GM18502 (cell line): ENCODE results near the gene SAMD4A.
"Not testable (repeated sequence)": the region's sequence is repeated elsewhere in the genome, so short reads cannot be mapped to it uniquely, and the experiment has no call there.

Experiments used
- ATAC-seq: cut with Tn5 transposase; IDR thresholded peaks from one replicate; pipeline ENCODE4 v1.9.1; 2021; ENCODE audit warnings: mild to moderate bottlenecking; ENCODE audit not compliant: unreplicated experiment, poor library complexity

Gene SAMD4A

DNA sequence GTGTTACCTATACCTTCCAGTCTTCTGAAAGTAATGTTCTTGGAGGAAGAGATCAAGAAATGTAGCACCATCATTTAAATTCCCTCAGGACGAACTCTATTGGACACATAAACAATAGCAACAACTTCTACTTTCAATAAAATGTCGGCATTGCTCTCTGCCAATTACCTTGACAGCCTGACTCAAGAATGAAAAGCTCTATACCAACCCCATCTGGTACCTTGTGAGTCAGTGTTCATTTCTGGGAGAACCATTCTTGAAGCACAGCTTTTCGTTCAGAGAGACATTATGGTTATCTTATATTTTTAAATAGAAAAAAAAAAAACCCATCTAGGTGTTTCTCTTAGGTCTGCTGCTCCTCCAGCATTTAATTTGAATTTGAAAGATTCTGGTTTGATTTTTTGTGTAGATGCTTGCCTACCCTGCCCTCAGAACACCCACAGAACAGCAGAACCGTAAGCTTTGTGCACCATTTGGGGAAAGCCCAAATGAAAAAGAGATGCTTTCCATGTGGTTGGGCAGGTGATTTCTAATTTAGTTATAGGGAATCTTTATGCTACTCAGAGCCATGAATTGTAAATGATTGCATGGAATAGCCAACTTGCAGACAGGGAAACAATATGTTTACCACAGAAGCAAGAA is 156.0 kb downstream of the SAMD4A start:
- ATAC-seq = no peak

DNA sequence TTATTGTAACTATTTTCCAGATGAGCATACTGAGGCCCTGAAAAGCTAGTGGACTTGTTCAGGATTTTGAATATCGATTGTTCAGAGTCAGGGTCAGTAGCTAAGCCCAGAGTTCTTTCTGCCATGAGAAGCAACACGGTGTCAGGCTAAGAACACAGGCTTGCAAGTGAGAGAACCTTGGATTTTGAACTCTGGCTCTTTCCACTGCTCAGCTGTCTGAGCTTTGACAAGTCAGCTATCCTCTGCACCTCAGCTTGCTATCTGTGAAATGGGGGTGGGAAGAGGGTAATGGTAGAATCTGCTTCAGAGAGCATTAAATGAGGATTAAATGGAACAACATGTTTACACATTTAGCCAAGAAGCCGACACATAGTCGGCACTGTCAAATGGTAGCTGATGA is 157.2 kb downstream of the SAMD4A start:
- ATAC-seq = no peak

DNA sequence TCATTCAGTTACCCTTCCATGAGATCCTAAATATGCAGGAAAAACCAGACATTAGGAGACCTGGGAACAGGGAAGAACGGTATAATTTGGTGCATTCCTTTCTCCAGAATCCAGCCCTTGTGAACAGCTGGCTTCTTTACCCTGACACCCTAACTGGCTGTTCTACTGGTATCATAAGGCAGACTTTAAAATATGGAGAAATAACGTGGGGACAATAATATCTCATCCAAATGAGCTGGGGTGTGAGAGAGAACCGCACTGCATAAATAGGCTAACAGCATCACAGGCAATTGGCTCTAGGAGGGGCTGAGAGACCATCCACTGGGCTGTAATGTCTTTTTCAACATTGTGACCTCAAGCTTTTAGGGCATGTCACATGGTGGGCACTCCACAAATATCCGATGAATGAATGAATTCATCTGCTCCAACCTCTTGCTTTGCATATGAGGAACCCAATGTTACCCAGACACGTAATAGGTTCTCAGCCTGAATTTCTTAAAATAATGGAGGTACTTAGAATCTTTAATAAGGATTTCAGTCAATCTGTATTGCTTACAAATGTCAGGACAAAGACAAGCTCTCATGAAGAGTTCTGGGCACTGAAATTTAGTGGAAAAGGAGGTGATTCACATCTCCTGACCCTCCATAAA is 157.9 kb downstream of the SAMD4A start:
- ATAC-seq = no peak

DNA sequence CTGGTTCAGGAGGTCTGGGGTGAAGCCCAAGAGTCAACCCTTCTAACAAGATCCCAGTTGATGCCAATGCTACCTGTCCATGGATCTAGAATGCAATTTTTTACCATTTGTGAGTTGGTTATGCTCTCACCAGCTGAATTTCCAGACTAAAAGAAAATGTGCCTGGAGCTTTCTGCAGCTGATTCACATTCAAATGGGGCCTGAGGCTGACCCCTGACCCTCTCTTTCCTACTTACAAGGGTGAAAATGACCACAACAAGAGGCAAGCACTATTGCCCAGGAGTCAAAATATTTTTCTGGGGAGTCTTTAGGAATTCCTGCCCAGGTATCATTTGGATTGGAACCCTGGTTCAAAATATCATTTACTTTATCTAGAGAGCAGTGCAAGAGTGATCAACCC is 159.1 kb downstream of the SAMD4A start:
- no peak for ATAC-seq

DNA sequence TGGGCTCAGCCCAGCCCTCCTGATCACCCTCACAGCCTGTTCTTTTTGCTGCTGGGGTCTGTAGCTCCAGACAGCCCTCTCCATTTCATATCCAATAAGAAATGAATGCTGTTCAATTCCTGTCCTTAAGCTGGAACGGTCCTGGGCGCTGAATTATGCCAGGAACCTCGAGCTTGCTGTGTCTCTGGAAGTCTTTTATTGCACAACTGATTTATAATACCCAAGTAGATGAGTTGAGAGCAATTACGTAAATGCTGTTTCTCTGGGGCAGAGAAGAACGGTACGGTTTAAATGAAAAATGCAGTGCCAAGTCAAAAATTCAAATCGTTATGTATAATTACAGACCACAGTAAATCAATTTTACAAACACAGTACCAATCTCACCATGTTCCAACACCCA is 161.0 kb downstream of the SAMD4A start:
- ATAC-seq = no peak

DNA sequence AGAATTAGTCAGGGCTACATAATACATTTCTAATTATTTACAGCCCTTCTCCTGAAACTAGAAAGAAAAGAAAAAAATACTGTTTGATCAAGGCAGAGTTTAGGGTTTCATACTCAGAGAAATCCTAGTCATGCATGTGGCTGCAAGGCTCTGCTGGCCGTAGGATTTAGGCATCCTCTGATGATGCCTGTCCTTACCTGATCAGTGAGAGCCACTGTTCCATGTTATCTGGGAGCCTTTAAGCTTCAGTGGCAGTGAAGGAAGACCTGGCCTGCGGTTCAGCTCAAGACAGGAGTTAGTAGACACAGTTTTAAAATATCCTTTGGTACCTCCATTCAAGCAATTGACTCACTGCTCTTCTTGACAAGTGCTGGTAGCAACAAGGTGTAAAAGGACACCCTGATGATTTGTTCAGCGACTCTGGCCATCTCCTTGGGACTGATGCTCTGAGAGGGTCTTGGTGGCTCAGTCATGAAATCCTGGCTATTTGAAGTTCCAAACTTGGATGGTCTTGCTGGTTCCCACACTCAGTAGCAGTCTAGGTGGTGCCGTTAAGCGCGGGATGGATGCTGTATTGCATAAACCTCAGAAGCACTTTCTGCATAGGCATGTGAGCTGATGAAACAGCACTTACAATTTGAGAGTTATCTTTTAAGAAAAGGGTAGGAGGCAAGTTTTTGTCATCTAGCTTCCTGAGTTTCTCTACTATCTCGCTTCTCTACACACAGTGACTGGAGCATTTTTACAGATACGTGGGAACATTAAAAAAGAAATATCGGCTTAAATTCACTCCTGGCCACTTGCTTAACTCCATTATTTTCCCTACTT is 162.0 kb downstream of the SAMD4A start:
- no peak for ATAC-seq

DNA sequence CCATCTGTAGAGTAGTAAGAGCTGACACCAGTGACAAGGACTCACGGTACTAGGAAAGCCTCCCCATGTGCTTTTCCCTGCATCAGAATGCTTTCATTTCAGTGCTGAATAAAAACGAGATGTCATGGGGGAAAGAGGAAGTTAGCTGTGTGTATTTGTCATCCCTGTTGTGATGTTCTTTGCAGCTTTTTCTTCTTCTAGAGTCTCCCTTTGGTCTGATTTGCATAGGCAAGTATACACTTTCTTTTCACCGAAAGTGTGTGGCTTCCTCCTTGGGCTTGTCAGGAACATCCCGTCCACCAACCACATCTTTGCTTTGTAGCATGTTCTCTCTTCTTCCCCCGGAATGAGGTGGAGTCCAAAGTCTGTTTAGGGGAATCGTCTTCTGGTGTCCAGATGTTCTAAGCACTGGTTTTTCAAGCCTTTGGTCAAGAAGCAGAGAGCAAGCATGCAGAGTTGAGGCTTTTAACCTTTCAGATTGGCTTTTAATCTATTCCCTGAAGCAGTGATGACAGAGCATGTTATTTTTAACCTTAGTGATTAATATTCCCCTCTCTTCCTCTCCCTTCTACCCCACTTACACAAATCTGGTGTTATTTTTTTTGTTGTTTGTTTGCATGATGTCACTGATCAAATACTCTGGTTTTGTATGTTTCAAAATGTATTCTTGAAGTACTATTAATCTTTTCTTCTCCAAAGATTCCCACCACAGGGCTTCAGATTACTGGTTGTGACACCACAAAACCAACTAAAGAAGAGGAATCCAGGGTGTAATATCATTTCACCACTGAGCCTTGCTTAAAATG is 163.4 kb downstream of the SAMD4A start:
- ATAC-seq = peak; percentile 98

DNA sequence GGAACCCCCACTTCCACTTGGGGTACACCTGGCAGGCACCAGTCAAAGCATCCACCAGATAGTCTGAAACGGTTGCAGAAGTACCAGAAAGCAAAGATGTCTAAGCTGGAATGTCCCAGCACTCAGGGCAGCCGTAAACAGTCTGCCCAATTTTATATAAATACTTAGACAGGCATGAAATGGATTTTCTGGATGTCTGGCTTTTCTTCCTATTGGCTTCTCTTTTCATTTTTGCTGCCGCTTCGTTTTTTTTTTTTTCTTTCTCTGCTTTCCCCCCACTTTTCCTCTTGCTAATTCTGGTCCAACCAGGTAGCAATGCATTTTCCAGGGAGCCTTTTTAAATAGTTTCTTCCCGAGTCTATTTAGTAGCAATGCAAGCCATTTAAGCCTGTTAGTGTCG is 168.0 kb downstream of the SAMD4A start:
- no peak for ATAC-seq

DNA sequence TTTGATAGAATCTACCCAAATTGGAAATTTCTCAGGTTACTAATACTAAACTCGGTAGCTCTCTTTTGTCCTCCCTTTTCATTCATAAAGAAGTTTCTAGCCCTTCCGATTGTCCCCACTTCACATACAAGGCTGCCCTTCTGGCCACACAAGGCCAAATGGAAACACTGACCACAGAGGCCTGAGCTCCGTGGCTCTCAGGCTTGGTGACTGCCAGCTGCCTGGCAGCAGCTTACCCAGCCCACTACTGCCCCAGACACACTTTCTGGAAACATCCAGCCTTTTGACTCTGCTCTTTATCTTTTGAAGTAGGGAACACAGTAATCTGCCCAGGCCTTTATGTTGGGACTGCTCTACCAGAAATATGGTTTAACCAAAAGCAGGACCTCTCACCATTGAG is 168.5 kb downstream of the SAMD4A start:
- ATAC-seq = no peak

DNA sequence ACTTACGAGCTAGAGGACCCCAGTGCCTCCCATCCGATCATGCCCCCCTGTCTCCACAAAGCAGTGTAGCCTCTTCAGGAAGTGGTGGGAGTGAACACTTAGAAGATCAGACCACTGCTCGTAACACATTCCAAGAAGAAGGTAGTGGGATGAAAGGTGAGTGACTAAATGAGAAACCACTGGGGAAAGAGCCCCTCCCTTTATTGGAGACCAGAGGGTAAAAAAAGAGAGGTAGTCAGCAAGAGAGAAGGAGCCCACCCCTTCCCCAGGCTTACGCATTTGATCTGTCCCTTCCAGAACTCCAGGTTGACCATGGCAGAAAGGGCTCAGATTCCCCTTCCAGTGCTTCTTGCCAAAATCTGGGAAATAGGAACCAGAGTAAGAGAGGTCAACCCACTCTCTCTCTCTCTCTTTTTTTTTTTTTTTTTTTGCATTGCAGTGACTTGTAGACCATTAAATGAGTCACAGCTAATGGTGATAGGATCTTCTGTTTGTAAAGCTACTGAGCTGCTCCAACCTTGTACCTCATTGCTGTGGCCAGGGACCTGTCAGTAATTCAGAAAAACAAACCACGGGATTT is 170.3 kb downstream of the SAMD4A start:
- no peak for ATAC-seq

DNA sequence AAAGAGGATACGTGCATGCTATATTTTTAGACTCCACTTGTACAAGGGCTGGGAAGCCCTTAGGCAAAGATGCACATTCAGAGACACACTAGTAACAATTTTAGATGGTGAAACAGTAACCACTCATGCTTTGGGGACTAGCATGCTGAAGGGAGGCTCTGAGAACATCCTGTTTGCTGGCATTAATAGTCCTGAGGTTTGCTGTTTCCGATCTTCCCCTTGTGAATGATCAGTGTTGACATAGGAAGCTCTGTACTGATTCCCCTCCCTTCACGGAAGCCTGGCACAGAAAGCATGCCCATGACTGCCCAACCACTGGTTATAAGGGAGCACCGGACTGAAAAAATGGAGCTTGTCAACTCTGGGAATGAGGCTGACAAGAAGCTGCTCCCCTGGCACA is 171.1 kb downstream of the SAMD4A start:
- ATAC-seq = no peak

DNA sequence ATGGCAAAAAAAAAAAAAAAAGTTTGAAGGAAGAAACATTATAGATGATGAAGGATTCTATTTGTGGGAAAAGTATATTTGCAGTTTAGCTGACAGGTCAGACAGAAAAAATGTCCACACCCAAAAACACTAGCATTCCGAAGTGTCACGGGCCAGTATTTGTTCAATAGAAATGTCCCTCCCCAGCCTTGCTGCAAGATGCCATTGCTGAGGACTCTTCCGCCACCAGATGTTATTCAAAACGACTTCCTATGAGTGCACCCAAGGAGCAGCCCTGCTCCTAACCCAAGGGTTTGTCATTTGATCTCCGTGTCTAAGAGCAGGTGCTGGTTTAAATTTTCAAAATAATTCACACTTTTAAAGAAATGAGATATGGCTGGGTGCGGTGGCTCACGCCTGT is 172.6 kb downstream of the SAMD4A start:
- no peak for ATAC-seq

DNA sequence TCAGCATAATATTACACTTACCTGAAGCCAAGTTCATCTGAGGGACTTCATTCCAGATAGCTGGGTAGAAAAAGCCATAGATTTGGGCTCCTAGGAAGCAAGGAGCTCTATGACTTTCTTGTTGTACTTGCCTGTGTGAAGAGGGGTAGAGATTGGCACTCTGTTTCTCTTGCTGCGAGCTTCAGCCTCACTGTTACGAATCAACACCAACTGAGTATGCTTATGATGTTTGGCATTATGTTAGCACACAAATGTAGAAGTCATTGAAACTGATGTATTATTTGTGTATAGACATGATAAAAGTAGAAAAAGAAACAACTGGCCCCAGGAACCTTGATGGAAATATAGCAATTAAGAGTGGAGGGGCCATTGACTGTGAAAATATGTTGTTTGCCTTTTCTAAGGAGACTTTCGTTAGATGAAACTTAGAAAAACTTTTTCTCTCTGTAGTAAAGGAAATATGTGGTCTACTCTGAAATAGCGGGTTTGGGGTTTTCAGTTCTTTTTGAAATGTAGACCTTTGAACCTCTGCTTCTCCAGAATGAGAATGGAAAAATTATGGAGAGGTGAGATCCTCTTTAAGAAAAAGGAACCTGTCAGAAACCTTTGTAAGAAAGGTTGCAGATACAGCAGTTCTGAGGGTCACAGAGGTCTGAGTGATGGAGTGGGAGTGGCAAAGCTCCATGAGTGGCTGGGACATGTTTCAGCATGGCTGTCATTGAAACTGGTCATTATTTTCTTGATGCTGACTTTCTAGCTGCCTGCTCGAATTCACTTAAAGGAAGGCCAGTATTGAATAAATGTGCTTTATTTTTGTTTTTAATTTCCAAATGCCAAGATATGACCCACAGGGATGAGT is 175.8 kb downstream of the SAMD4A start:
- ATAC-seq = no peak

DNA sequence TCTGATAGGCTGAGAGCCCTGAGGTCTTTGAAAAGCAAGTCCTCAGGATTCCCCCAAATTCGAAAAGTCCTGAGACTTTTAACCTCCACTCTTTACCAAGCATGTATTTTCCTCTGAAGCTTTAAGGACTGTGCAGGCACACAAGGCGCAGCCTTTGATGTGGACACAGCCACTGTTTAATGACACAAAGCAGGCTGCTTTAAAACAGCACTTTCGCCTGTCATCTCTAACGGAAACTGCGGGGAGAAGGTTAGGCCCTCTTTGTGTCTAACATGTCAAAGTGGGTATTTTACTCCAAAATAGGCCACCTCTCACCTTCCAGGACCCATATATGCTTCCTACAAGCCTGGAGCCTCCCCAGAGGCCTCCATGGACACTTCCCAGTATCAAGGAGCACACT is 176.5 kb downstream of the SAMD4A start:
- ATAC-seq = no peak

DNA sequence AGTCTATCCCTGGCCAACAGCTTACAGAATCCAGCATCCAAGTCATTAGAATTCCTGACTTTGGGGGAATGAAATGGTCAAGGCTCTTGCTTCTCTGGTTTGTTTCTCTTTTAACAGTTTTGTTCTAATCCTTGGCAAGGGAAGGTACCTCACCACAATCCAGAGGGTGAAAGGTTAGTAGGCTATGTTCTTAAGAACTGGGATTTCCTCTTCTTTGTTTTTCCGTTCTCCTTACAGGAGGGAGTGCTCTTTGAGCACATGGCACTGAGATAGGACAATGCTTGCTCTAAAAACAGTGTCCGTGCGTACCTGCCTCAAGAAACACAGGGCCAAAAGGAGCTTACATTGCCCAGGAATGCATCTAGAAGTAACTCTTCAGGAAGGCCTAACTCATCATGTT is 179.1 kb downstream of the SAMD4A start:
- no peak for ATAC-seq

DNA sequence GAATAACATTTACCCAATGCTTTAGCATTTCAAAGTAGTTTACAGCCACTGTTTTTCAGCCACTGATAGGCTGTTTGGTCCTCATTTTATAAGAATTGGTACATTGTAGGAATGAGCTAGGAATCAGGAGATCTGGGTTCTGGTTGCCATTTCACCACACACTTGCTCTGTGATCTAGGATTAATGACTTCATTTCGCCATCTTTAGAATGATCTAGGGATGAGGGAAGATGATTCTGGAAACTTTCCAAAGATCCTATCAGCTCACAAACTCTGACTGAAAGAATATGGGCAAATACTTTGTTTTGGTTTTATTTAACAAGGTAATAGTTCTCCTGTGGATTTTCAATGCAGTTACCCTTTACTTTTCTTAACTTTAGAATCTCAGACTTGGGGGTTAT is 180.7 kb downstream of the SAMD4A start:
- ATAC-seq = no peak

DNA sequence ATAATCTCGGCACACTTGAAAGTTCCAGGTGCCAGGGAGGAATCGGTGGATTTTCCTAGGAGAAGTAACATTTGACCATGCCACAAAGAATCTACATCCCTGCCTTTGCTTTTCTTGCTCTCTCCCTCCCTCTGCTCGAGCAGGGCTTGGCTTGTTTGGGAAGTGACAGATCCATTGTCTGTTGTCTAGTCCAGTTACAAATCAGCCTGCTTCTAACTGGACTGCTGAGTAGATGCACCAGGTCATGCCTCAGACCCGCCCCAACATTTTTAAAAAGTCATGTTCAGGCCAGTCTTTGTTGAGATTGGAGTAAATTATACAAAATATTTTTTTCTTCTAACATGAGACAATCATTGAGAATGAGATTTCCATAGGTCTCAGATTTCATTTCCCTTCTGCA is 182.3 kb downstream of the SAMD4A start:
- ATAC-seq = no peak

DNA sequence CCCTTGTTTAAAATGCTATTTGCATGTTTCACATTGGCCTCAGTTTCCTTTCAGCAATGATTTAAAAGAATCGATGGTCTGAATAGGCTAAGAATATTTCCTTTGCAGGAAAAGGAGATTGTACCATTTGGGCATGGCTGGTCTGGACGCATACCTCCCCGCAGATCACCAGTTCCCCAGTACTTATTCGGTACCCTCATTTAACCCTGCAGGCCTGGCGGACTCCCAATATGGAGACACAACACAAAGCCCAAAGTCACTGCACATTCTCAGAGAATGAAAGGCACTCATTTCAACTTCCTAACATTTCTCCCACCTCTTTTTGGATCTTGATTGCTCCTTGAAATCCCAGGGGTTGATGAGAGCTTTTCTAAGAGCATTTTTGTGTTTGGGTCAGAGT is 182.8 kb downstream of the SAMD4A start:
- no peak for ATAC-seq

DNA sequence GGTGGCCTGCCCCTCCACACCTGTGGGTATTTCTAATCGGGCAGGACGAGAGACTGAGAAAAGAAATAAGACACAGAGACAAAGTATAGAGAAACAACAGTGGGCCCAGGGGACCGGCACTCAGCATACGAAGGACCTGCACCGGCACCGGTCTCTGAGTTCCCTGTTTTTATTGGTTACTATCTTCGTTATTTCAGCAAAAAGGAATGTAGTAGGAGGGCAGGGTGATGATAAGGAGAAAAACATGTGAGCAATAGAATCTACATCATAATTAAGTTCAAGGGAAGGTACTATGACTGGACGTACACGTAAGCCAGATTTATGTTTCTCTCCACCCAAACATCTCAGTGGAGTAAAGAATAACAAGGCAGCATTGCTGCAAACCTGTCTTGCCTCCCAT is 185.7 kb downstream of the SAMD4A start:
- ATAC-seq = not testable (repeated sequence)
